DOHH2 (cell line): ENCODE measurements around the gene STARD9.

Experiments
- H3F3A ChIP-seq: fragments of 200-600 bp; sonication (generic), shearing (Covaris generic); 2 replicates; pipeline ENCODE4 v1.6.0; 2016; ENCODE audit warnings: antibody characterized with exemption, mild to moderate bottlenecking; ENCODE audit not compliant: control insufficient read depth, insufficient read depth
- H3K27ac ChIP-seq: fragments of 200-600 bp; sonication (generic); 2 replicates; pipeline ENCODE4 v1.5.1; 2014; ENCODE audit warnings: low read depth, mild to moderate bottlenecking, low read length, moderate library complexity
- H3K27me3 ChIP-seq: fragments of 200-600 bp; sonication (generic); 2 replicates; pipeline ENCODE4 v1.6.1; 2014; ENCODE audit warnings: mild to moderate bottlenecking, low read length, mixed read lengths; ENCODE audit not compliant: control insufficient read depth
- H3K36me3 ChIP-seq: fragments of 200-600 bp; sonication (generic); 2 replicates; pipeline ENCODE4 v1.6.1; 2014; ENCODE audit warnings: mild to moderate bottlenecking, low read length, moderate library complexity, mixed read lengths; ENCODE audit not compliant: control insufficient read depth
- H3K4me1 ChIP-seq: fragments of 200-600 bp; sonication (generic); 2 replicates; pipeline ENCODE4 v1.6.1; 2014; ENCODE audit warnings: mild to moderate bottlenecking, low read length, mixed read lengths; ENCODE audit not compliant: control insufficient read depth
- H3K4me2 ChIP-seq: fragments of 200-600 bp; sonication (generic); 2 replicates; pipeline ENCODE4 v1.6.0; 2014; ENCODE audit warnings: mild to moderate bottlenecking, low read length, moderate library complexity
- H3K4me3 ChIP-seq: fragments of 200-600 bp; sonication (generic); 2 replicates; pipeline ENCODE4 v1.5.1; 2014; ENCODE audit warnings: mild to moderate bottlenecking, low read length, mixed read lengths
- H3K79me2 ChIP-seq: fragments of 200-600 bp; sonication (generic); 2 replicates; pipeline ENCODE4 v1.6.1; 2014; ENCODE audit warnings: mild to moderate bottlenecking, low read length, mixed read lengths; ENCODE audit not compliant: control insufficient read depth
- H3K9me2 ChIP-seq: fragments of 200-600 bp; sonication (generic); replicated peaks from 2 replicates; pipeline ENCODE4 v1.6.1; 2014; ENCODE audit warnings: mild to moderate bottlenecking, low read length, mixed read lengths; ENCODE audit not compliant: control insufficient read depth
- H3K9me3 ChIP-seq: fragments of 200-600 bp; sonication (generic); 2 replicates; pipeline ENCODE4 v1.6.1; 2014; ENCODE audit warnings: antibody characterized with exemption, low read length, mixed read lengths; ENCODE audit not compliant: control insufficient read depth, insufficient read depth
- H4K20me1 ChIP-seq: fragments of 200-600 bp; sonication (generic); 2 replicates; pipeline ENCODE4 v1.6.0; 2014; ENCODE audit warnings: low read depth, mild to moderate bottlenecking, antibody characterized with exemption, low read length, moderate library complexity; ENCODE audit not compliant: control insufficient read depth, insufficient read depth
- CTCF ChIP-seq: fragments of 200-600 bp; sonication (generic); IDR thresholded peaks from one replicate; pipeline ENCODE4 v1.5.1; 2014; ENCODE audit warnings: antibody characterized with exemption, mild to moderate bottlenecking, low read depth, low read length; ENCODE audit not compliant: poor library complexity, severe bottlenecking
- EZH2phosphoT487 ChIP-seq: fragments of 200-600 bp; sonication (generic); IDR thresholded peaks from 2 replicates; pipeline ENCODE4 v1.6.1; 2017; ENCODE audit warnings: borderline replicate concordance, mild to moderate bottlenecking, antibody characterized with exemption, low read length, moderate library complexity, mixed read lengths

Gene STARD9

GRCh38 chr15:42616107-42616506 is 40.7 kb downstream of the STARD9 start:
- no peaks in the 10 kb centered on the region for H3K9me3 ChIP-seq
- no peaks in the 10 kb centered on the region for H3K9me2 ChIP-seq
- H4K20me1 ChIP-seq: no peaks in the 10 kb centered on the region
- H3K4me1 ChIP-seq: peaks cover 10% of the 10 kb centered on the region
- no peak for TF ChIP-seq CTCF
- TF ChIP-seq EZH2phosphoT487: no peak
- H3K27me3 ChIP-seq: no peaks in the 10 kb centered on the region
- H3K27ac ChIP-seq: no peak overlapping the region
- H3K79me2 ChIP-seq: no peaks in the 10 kb centered on the region
- no peaks in the 10 kb centered on the region for H3F3A ChIP-seq
- no peaks in the 10 kb centered on the region for H3K36me3 ChIP-seq
- H3K4me3 ChIP-seq: no peak overlapping the region
- H3K4me2 ChIP-seq: no peak overlapping the region

- Histone ChIP-seq H3K27ac (no peak overlapping the region), H3K27me3 (no peaks in the 10 kb centered on the region), H3K9me3 (no peaks in the 10 kb centered on the region), H3K4me3 (no peak overlapping the region), H3K4me2 (peak overlapping the region; percentile 23), H3K4me1 (peaks cover 10% of the 10 kb centered on the region), H3K9me2 (no peaks in the 10 kb centered on the region), H3F3A (no peaks in the 10 kb centered on the region), H3K36me3 (no peaks in the 10 kb centered on the region), H4K20me1 (no peaks in the 10 kb centered on the region), H3K79me2 (no peaks in the 10 kb centered on the region)
- no peak for TF ChIP-seq EZH2phosphoT487
- no peak for TF ChIP-seq CTCF
These were observed 44.4 kb downstream of the STARD9 start for GRCh38 chr15:42619656-42620371.

GRCh38 chr15:42621386-42621785 is 46.0 kb downstream of the STARD9 start:
- no peak for TF ChIP-seq EZH2phosphoT487
- no peak for TF ChIP-seq CTCF
- no peaks in the 10 kb centered on the region for H3F3A ChIP-seq

More at GRCh38 chr15:42621386-42621785, 46.0 kb downstream of the STARD9 start:
- Histone ChIP-seq H3K4me3 (no peak overlapping the region), H3K4me1 (peaks cover 16% of the 10 kb centered on the region), H3K9me3 (no peaks in the 10 kb centered on the region), H4K20me1 (no peaks in the 10 kb centered on the region), H3K9me2 (no peaks in the 10 kb centered on the region), H3K27me3 (no peaks in the 10 kb centered on the region), H3K4me2 (no peak overlapping the region), H3K27ac (no peak overlapping the region), H3K79me2 (no peaks in the 10 kb centered on the region), H3K36me3 (no peaks in the 10 kb centered on the region)
